Right lung (tissue), 10 donors: ENCODE measurements around the gene SETMAR. TPM values are rescaled to one million over a fixed set of nuclear protein-coding genes. Genes with fewer than 3 reads are reported as not detected.
"Not testable (repeated sequence)": the region's sequence is repeated elsewhere in the genome, so short reads cannot be mapped to it uniquely, and the experiment has no call there.

Source experiments
- DNase-seq, 2 donors: peaks; one replicate each; pipeline ENCODE4 v3.0.0-alpha.2; 2013
- long read RNA-seq, 8 donors: transcript quantifications; one replicate each; lab custom pipeline, GENCODE V29; 2026
- polyA plus RNA-seq, 5 donors: library from polyadenylated mRNA; unstranded; fragments of 120-200 nt; gene quantifications; one replicate each; pipeline versions ENCODE4 v1.2.1 to v1.2.3, GENCODE V29; 2013; ENCODE audit warnings: inconsistent platforms in 1 of 5, low replicate concordance in 1 of 5; ENCODE audit not compliant: insufficient read length in 5 of 5, insufficient read depth in 1 of 5

Gene SETMAR
- polyA plus RNA-seq, result 10 to 100 TPM; 33.9 to 44.3 (median 39.7) TPM
- long read RNA-seq, donor 1, partial matches to known transcripts, result 0 of 7 reads
- long read RNA-seq, donor 1, other reads (novel, unspliced or antisense), result 0 of 7 reads
- long read RNA-seq, donor 2, partial matches to known transcripts, result 0 of 3 reads
- long read RNA-seq, donor 2, other reads (novel, unspliced or antisense), result 0 of 3 reads
- long read RNA-seq, donor 3, partial matches to known transcripts, result 0 of 2 reads
- long read RNA-seq, donor 3, other reads (novel, unspliced or antisense), result 0 of 2 reads
- long read RNA-seq, donor 4, partial matches to known transcripts, result 5 of 16 reads
- long read RNA-seq, donor 4, other reads (novel, unspliced or antisense), result 8 of 16 reads
- long read RNA-seq, donor 5, partial matches to known transcripts, result 0 of 27 reads
- long read RNA-seq, donor 5, other reads (novel, unspliced or antisense), result 23 of 27 reads
- long read RNA-seq, donor 6, partial matches to known transcripts, result 0 of 3 reads
- long read RNA-seq, donor 6, other reads (novel, unspliced or antisense), result 0 of 3 reads
- long read RNA-seq, donor 7, partial matches to known transcripts, result 0 of 4 reads
- long read RNA-seq, donor 7, other reads (novel, unspliced or antisense), result 0 of 4 reads
- long read RNA-seq, donor 8, partial matches to known transcripts, result 9 of 10 reads
- long read RNA-seq, donor 8, other reads (novel, unspliced or antisense), result 0 of 10 reads

- DNase-seq, result peak; percentile 90
These were observed at the start of gene SETMAR for GRCh38 chr3:4303187-4304123. TSS of gene SETMAR (plus strand) at chr3:4303369. CDS start at chr3:4303371, 2 bp downstream.

GRCh38 chr3:4261406-4261805, 41.8 kb upstream of the SETMAR start:
- DNase-seq, result no peak

DNA sequence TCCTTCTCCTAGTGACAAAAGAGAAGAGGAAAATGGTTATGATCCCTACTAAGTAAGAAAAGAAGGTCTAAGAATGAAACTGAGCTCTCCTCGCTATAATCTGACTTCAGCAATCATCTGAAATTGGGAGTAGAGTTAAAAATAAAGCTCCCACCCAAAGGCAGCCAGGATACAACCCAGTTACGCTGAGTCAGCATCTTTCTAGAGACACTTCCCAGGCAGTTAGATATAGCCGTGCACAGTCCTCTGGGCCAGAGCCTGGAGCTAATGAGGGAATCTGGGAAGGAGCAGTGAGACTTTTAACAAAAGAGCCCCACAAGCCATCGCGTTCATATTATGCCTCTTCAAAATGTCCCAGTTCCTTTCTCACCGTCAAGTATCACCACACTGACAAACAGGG, 39.1 kb upstream of the SETMAR start:
- DNase-seq, result no peak

GRCh38 chr3:4270720-4271119, 32.4 kb upstream of the SETMAR start:
- DNase-seq, result no peak

DNA sequence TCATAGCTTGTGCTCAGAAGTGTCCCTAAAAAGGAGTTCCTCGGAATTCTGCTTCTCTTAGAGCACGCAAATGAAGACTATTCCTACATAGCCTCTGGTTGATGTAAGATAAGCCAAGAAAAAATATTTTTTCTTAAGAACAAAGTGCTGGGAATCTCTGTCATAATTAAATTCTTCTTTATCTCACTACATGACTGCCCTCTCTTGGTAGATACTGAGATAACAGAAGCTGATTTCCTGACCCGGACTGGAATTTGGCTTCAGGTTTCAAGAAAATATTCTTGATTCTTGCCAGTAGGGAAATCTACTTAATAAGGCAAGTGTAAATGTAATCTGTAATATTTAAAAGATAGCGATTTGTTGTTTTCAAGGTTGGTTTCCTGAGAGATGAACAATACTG, 31.3 kb upstream of the SETMAR start:
- DNase-seq, result peak; percentile 42 to 51

DNA sequence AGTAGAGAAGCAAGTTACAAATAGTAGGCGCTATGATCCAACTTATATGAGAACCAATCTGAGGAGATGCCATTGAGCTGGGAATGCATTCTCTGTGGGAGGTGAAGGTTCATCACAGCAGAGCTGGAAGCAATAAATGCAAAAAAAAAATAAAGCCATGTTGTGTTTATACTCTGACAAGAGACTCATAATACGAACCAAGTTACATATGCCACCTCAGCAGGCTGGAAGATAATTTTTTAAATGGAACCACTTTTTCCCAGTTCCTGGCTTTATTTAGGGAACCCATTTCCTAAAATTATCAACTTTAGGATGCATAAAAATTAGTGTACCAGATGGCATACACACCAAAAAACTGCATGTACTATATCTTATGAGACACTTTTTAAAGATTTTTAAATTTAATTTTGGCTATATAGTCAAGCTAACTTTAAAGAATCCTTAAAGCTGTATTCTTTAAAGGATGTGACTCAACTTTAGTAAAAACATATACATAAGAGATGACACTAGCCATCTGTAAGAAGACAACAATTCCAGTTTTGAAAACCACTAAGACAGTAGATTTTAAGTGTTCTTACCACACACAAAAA, 23.6 kb upstream of the SETMAR start:
- no peak for DNase-seq

DNA sequence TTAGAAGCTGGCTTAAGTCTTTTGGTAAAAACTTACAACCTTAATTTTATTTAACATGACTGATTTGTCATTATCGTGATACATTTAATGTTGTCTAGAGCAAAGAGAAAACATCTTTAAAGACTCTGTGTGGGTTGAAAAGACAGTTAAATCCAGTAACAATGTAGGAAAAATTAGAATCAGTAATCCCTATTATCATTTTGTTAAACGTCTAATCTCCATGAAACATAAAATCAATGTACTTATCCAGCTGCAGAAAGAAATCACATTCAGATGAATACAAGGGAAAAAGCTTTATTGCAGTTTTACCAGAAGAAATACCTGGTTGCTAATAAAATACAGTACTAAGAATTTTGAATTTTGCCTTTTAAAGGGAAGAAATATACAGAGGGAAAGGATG, 21.2 kb upstream of the SETMAR start:
- DNase-seq, result no peak

DNA sequence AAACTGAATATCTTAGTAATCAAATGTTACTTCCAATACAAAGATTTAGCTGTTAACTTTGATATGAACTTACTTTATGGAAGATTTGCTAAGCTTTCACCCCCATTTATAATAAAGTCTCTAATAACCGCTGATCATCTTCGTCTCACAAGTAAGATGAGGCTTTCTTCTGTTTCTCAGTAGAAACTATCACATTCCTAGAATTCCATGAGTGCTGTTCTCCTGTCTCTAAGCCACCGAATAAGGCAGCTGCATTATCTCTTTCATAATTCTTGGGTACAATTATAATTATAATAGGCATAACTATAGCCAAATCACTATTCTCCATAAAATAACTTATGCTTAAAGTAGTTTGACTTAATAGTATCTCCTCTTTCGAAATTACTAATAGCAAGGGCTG, 18.3 kb upstream of the SETMAR start:
- DNase-seq, result no peak

GRCh38 chr3:4289044-4289443, 14.1 kb upstream of the SETMAR start:
- DNase-seq, result no peak

DNA sequence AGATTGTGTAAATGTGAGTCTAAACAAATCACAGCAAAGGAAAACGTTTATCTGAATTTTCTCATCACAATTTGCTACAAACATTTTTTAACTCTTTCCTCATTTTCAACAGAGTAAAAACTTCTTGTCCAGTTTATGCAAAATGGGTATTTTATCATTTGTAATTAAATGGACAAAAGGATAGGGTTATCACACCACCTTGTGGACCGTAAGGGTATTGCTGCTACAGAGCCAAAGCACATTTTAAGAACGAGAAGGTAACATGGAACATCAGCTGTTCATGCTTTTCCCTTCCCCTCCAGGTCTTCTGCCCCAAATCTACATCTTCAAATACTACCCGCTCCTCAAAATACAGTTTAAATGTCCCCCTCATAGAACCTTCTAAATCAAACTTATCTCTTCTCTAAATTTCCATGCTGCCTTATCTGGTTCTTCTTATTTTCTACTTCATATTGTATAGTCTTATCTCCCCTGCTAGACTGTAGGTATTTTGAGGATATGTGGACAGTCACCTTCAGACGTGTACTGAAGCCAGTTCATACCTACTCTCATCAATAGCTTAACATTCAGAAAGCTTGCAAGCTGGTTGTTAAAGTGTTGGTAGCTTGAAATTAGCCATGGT, 12.8 kb upstream of the SETMAR start:
- peak in 1 of 2 donors; percentile 39 for DNase-seq

- DNase-seq, result no peak
These were observed 10.9 kb upstream of the SETMAR start for GRCh38 chr3:4292301-4292700.

- no peak for DNase-seq
These were observed 8.4 kb upstream of the SETMAR start for GRCh38 chr3:4294616-4295327.

DNA sequence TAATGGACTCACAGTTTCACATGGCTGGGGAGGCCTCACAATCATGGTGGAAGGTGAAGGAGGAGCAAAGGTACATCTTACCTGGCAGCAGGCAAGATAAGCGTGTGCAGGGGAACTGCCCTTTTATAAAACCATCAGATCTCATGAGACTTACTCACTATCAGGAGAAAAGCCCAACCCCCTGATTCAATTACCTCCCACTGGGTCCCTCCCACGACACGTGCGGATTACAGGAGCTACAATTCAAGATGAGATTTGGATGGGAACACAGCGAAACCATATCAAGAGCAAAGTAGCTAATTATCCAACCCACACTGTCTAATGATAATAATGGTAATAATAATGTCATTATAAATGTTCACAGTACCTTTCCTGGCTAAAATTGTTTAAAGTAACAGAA, 6.7 kb upstream of the SETMAR start:
- not testable (repeated sequence) for DNase-seq

DNA sequence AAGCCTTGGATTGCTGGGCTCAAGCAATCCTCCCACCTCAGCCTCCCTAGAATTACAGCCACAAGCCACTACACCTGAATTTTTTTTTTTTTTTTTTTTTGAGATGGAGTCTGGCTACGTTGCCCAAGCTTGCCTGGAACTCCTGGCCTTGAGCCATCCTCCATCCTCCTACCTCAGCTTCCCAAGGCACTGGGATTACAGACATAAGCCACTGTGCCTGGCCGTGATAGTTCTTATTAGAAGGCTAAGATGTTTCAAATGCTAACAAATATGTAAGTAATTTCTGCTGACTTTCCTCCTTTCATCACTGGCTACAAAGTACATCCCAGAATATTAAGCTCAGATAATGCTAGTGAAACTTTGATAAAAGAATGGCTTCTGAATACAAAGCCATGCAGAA, 5.7 kb upstream of the SETMAR start:
- no peak for DNase-seq

- DNase-seq, result no peak
These were observed 422 bp upstream of the SETMAR start for GRCh38 chr3:4302747-4303146.

GRCh38 chr3:4305210-4305609, 2.0 kb downstream of the SETMAR start:
- not testable (repeated sequence) for DNase-seq

DNA sequence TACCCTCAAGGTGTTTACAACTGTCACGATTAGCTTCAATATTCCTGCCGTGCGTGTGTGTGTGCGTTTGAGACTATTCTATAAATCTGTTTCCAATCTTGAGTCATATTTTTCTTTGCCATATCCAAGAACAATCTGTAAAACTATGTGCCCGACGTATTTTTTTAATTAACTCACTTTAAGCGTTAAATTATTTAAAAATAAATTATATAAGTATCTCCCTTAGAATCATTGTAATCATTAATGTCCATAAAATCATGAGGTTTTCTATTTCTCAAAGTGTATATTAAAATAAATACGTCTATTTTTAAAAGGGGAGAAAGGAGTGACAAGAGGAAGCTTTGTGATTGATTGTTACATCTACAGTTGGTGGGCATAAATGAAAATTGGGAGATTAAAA, 2.9 kb downstream of the SETMAR start:
- DNase-seq, result no peak

DNA sequence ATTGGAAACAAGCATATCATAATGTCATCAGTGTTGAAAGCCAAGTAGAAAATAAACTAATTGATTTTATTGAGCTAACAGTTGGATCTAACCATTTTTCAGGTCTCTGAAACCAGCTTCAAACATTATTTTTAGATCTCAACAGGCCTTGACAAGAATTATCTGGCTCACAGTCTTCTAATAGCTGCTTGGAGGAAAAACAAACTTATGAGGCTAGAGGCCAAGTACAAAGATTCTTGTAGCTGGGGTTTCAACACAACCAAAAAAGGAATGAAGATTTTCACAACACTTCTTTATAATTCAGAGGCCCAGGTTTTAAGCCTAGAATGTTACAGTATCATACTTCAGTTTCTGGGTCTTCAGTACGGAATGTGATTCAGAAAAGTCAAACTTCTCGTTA, 3.7 kb downstream of the SETMAR start:
- peak; percentile 64 to 68 for DNase-seq

DNA sequence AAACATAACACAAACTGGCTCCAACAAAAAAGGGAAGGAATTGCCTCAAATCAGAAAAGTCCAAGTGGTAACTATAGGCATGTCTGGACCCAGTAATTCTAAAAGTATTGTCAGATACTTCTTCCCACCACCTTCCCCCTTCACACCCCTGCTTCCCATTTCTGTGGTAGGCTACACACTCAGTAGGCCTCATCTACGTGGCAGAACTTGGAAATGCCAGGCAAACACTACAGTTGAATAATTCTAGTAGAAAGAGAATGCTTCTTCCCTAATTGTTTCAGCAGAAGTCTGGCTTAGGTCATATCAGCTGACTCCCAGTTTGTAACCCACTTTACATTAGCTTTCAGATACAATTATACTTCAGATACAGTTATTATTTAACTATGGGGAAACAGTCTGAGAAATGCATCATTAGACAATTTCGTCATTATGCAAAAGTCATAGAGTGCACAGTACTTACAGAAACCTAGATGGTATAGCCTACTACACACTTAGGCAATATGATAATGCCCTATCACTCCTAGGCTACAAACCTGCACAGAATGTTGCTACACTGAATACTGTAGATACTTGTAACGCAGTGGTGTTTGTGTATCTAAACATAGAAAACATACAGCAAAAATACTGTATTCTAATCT, 6.4 kb downstream of the SETMAR start:
- DNase-seq, result no peak

- no peak for DNase-seq
These were observed 7.8 kb downstream of the SETMAR start for GRCh38 chr3:4310971-4311370.
